HFF-Myc (cell line): ENCODE measurements around the gene TGIF1.
"Not testable (repeated sequence)": the region's sequence is repeated elsewhere in the genome, so short reads cannot be mapped to it uniquely, and the experiment has no call there.

Experiments
- DNase-seq: peaks from one replicate; pipeline ENCODE4 v3.0.0-alpha.2; 2011; ENCODE audit warnings: low read depth; ENCODE audit errors: extremely low read depth
- H3K4me3 ChIP-seq: replicated peaks from 2 replicates; pipeline ENCODE4 v1.5.1; 2011; ENCODE audit warnings: low read depth, mild to moderate bottlenecking, control low read depth, low read length
- CTCF ChIP-seq: IDR thresholded peaks from 2 replicates; pipeline ENCODE4 v1.5.1; 2012; ENCODE audit warnings: mild to moderate bottlenecking, low read depth, low read length, control low read depth; ENCODE audit errors: missing control alignments

TGIF1 gene

GRCh38 chr18:3409811-3410210, 40.2 kb upstream of the TGIF1 start:
- TF ChIP-seq CTCF, result no peak
- no peak for DNase-seq

GRCh38 chr18:3410273-3410672, 39.7 kb upstream of the TGIF1 start:
- no peak for TF ChIP-seq CTCF
- no peak for DNase-seq
- no peak overlapping the region for H3K4me3 ChIP-seq

More at GRCh38 chr18:3409811-3410210, 40.2 kb upstream of the TGIF1 start:
- no peak overlapping the region for H3K4me3 ChIP-seq

GRCh38 chr18:3410876-3411275, 39.1 kb upstream of the TGIF1 start:
- not testable (repeated sequence) for H3K4me3 ChIP-seq, DNase-seq

GRCh38 chr18:3411327-3411726, 38.6 kb upstream of the TGIF1 start:
- H3K4me3 ChIP-seq, result no peak overlapping the region
- no peak for TF ChIP-seq CTCF
- DNase-seq, result no peak

GRCh38 chr18:3411854-3412268, 38.1 kb upstream of the TGIF1 start:
- TF ChIP-seq CTCF, result no peak
- no peak for DNase-seq
- H3K4me3 ChIP-seq, result no peak overlapping the region

- DNase-seq, H3K4me3 ChIP-seq: not testable (repeated sequence)
Measured at GRCh38 chr18:3412528-3412927, 37.4 kb upstream of the TGIF1 start.

GRCh38 chr18:3415110-3415509, 34.9 kb upstream of the TGIF1 start:
- DNase-seq, result no peak
- TF ChIP-seq CTCF, result no peak

GRCh38 chr18:3418083-3418482, 31.9 kb upstream of the TGIF1 start:
- no peak for TF ChIP-seq CTCF
- H3K4me3 ChIP-seq, result no peak overlapping the region
- no peak for DNase-seq

More at GRCh38 chr18:3415110-3415509, 34.9 kb upstream of the TGIF1 start:
- no peak overlapping the region for H3K4me3 ChIP-seq
